HG03066 (cell line): ENCODE data around the gene SLC26A11.
"Not testable (repeated sequence)": the region's sequence is repeated elsewhere in the genome, so short reads cannot be mapped to it uniquely, and the experiment has no call there.

Source experiments
- ATAC-seq: cut with Tn5 transposase; IDR thresholded peaks from one replicate; pipeline ENCODE4 v1.9.1; 2021; ENCODE audit warnings: low read depth; ENCODE audit not compliant: unreplicated experiment

SLC26A11 gene

DNA sequence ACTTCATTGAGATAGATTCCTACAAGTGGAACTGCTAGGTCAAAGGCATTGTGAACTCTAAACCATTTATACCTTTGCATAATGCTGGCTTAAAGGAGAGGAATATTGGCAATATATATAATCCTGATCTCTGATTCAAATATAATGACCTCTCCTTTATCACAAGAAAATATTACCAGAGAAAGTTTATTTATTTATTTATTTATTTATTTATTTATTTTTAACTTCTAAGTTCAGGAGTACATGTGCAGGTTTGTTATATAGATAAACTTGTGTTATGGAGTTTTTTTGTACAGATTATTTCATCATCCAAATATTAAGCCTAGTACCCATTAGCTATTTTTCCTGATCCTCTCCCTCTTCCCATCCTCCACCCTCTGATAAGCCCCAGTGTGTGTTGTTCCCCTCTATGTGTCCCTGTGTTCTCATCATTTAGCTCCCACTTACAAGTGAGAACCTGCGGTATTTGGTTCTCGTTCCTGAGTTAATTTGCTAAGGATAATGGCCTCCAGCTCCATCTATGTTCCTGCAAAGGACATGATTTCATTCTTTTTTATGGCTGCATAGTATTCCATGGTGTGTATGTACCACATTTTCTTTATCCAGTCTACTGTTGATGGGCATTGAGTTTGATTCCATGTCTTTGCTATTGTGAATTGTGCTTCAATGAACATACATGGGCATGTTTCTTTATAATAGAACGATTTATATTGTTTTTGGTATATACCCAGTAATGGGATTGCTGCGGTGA, 79.3 kb downstream of the SLC26A11 start:
- ATAC-seq, result not testable (repeated sequence)

DNA sequence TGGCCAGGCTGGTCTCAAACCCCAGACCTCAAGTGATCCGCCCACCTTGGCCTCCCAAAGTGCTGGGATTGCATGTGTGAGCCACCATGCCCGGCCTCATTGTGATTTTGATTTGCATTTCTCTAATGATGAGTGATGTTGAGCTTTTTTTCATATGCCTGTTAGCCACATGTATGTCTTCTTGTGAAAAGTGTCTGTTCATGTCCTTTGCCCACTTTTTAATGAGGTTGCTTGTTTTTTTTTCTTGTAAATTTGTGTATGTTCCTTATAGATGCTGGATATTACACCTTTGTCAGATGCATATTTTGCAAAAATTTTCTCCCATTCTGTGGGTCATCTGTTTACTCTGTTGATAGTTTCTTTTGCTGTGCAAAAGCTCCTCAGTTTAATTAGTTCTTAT, 80.5 kb downstream of the SLC26A11 start:
- not testable (repeated sequence) for ATAC-seq
